Fibroblast of the aortic adventitia (primary cell): ENCODE data around the gene ITGA2B. TPM values are rescaled to one million over a fixed set of nuclear protein-coding genes. Genes with fewer than 3 reads are reported as not detected.

Experiments used
- DNase-seq: peaks from one replicate; pipeline ENCODE4 v3.0.0-alpha.2; 2010; ENCODE audit warnings: low read depth
- H3K4me3 ChIP-seq: 2 replicates; pipeline ENCODE4 v1.5.1; 2011; ENCODE audit warnings: low read depth, mild to moderate bottlenecking, control low read depth, low read length, moderate library complexity
- CTCF ChIP-seq: IDR thresholded peaks from 2 replicates; pipeline ENCODE4 v1.5.1; 2011; ENCODE audit warnings: mild to moderate bottlenecking, low read length, control low read depth, inconsistent platforms; ENCODE audit not compliant: insufficient read depth
- total RNA-seq: library from RNA; depleted of rRNA; stranded (reverse); fragments of >200 nt; gene quantifications from 2 replicates; pipeline ENCODE4 v1.2.3, GENCODE V29; 2012; ENCODE audit warnings: low replicate concordance

ITGA2B gene
- total RNA-seq, 1 donor = 0.36 TPM

- TF ChIP-seq CTCF = no peak
- no peak overlapping the region for H3K4me3 ChIP-seq
- peak; percentile 93 for DNase-seq
Observed at GRCh38 chr17:44417553-44417952, 28.1 kb upstream of the ITGA2B start.

- H3K4me3 ChIP-seq = no peak overlapping the region
- TF ChIP-seq CTCF = no peak
- peak; percentile 20 for DNase-seq
Observed at GRCh38 chr17:44416558-44417289, 27.3 kb upstream of the ITGA2B start.

GRCh38 chr17:44414394-44415155, 25.1 kb upstream of the ITGA2B start:
- H3K4me3 ChIP-seq = no peak overlapping the region
- no peak for TF ChIP-seq CTCF
- no peak for DNase-seq

- no peak overlapping the region for H3K4me3 ChIP-seq
- no peak for TF ChIP-seq CTCF
- DNase-seq = no peak
Observed at GRCh38 chr17:44409309-44410028, 20.0 kb upstream of the ITGA2B start.

GRCh38 chr17:44408786-44409185, 19.3 kb upstream of the ITGA2B start:
- no peak for DNase-seq
- no peak for TF ChIP-seq CTCF
- no peak overlapping the region for H3K4me3 ChIP-seq

- no peak overlapping the region for H3K4me3 ChIP-seq
- TF ChIP-seq CTCF = no peak
- DNase-seq = no peak
Observed at GRCh38 chr17:44402564-44403172, 13.2 kb upstream of the ITGA2B start.
